H4 (cell line): ENCODE results near the gene ILKAP. TPM values are rescaled to one million over a fixed set of nuclear protein-coding genes. Genes with fewer than 3 reads are reported as not detected.

Experiments used
- DNase-seq: peaks from one replicate; pipeline ENCODE4 v3.0.0-alpha.2; 2015; ENCODE audit warnings: low spot score
- total RNA-seq: library from RNA; depleted of rRNA; stranded (reverse); fragments of >200 nt; shearing (Covaris generic); gene quantifications from 2 replicates; pipeline ENCODE4 v1.2.3, GENCODE V29; 2014

The ILKAP gene
- total RNA-seq, 1 experiment from 2014 or later: 18.8 TPM

DNA sequence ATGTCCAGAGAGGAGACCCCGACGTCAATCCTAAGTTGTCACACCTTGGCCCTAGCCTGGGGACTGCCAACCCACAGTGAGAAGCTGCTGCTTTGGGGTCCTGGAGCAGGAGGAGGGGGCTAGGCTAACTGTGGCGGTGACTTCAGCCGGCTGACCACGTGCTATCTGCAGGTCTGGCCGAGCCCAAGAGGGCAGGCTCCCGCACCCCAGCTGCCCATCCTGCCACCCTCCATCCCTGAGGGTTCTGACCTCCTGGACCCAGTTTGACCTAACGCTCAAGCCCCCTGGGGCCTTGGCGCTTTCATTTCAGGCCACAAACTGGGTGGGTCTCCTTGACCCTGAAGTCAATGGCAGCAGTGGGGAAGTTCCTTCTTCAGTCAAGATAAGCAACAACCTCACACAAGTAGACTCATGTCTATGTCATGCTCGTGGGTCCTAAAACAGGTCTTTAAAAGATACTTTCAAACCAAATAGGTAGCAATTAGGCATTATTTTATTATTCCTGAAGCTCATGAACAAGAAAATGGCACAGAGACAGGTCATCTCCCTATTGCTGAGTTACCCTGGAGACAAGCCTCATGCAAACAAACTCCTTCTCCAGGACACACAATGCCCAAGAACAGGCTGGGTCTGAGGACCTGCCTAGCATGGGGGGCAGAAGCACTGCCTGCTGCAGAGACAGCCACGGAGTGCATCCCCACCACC is 34.1 kb upstream of the ILKAP start:
- no peak for DNase-seq

DNA sequence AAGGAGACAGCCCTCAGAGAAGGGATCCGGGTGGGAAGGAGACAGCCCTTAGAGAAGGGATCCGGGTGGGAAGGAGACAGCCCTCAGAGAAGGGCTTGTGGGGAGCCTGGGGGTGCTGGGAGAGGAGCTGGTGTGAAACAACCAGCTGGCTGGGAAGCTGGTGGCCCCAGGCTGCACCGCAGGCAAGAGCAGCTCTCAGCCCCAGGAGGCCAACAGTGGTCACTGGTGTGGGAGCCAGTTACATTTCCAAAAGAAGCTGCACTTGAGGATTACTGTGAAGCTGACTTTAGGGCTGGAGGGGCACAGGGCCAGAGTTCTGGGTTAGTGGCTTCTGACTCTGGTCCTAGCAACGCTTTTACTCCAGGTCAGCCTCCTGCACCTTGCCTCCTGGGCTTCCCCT is 33.1 kb upstream of the ILKAP start:
- DNase-seq: no peak

DNA sequence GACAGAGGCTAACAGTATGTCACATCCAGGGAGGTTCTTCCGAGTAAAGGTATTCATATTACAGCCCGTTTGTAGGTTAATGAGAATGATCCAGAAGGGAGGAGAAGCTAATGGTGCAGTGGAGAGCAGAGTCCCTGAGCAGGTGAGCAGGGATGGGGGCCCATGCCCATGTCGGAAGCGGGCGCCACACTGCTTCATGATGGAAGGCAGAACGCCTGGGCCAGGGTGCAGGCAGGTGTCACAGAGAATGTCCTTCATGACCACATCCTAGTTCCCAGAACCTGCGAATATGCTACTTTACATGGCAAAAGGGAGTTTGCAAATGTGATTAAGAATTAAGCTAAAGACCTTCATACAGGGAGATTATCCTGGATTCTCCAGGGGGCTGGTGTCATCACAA is 32.4 kb upstream of the ILKAP start:
- no peak for DNase-seq

DNA sequence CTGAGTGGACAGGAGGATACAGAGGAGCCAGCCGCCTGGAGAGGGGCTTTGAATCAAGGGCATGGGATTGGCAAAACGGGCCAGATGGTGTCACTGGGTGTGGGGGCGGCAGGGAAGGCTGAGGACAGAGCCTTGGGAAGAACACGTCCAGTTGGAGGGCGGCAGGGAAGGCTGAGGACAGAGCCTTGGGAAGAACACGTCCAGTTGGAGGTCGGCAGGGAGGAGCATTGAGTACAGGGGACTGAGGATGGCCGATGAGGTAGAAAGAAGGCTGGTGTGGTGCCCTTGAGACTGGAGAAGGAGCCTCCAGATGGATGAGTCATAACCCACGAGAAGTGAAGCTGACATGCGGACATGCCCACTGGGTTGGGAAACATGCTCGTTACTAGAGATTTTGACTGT is 31.8 kb upstream of the ILKAP start:
- DNase-seq: no peak

DNA sequence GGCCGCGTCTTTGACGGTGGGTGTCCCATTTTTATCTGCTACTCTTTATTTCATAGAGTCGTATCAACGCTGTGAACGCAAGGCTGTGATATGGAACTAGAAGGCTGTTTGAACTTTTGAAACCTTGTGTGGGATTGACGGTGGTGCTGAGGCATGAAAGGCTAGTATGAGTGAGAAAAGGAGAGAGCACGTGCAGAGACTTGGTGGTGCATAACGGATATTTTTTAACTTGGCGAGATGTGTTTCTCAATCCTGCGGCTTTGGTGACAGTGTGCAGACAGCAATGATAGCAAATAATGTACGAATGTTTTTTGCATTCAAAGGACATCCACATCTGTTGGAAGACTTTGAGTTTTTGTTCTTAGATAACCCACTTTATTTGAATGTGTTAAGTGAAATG is 30.1 kb upstream of the ILKAP start:
- DNase-seq: no peak

DNA sequence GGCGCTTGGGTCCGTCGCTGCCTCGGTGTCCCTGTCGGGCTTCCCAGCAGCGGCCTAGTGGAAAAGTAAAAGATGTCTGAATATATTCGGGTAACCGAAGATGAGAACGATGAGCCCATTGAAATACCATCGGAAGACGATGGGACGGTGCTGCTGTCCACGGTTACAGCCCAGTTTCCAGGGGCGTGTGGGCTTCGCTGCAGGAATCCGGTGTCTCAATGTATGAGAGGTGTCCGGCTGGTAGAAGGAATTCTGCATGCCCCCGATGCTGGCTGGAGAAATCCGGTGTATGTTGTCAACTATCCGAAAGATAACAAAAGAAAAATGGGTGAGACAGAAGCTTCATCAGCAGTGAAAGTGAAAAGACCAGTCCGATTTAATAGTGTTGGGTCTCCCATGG is 28.3 kb upstream of the ILKAP start:
- no peak for DNase-seq

DNA sequence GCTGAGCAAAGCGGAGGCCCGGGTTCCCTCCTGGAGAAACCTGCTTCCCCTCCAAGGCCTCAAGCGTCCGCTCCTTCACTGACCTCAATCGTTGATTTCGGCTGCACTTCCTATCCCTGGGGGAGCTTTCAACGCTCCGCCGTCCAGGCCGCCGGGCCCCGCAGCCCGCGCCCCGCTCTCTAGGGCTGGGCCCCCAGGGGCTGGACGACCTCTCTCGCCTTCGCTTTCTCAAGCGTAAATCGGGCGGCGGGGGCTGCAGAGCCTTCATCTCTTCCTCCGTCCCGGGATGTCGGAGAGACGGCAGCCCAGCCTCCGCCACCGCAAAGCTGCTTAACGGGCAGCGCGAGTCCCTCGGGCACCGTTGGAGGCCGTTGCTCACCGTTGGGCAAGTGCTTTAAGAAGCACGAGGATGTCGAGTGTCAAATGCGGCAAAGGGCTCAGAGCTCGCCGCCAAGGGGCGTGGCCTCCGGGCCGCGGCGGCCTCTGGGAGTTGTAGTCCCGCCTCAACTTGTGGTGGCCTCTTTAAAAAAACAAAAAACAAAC is 27.8 kb upstream of the ILKAP start:
- DNase-seq: no peak

DNA sequence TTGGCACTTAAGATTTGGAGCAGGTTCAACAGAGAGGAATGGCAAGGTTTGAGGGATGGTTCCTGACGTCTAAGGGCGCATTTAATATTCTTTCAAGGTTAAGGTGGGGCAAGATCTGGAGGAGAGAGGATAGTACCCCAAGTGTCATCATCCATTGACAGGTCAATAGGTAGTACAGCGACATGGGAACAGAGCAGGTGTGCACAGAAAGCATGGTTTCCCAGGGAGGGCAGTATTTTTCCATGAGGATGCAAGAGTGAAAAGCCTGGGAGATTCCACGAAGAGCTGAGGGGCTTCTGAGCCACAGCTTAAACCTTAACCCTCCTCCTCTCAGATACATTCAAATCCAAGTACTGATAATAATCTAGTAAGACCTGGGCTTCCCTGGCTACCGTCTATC is 27.2 kb upstream of the ILKAP start:
- DNase-seq: no peak

DNA sequence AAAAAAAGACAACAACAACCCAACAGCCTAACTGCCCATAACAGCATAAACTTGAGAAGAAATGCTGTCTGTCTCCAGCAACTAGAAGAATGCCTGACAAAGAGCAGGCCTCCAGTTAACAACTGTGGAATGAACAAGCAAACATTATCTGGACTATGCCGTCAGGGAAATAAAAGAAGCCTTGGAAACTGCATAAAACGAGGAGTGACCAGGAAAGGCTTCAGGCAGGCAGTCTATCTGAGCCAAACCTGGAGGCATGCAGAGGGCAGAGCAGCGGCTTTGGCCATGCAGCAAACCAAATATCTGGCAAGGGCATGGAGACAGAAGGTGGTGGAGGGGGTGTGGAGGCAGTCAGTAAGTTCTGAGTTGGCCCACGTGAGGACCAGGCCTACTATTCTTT is 25.2 kb upstream of the ILKAP start:
- no peak for DNase-seq

DNA sequence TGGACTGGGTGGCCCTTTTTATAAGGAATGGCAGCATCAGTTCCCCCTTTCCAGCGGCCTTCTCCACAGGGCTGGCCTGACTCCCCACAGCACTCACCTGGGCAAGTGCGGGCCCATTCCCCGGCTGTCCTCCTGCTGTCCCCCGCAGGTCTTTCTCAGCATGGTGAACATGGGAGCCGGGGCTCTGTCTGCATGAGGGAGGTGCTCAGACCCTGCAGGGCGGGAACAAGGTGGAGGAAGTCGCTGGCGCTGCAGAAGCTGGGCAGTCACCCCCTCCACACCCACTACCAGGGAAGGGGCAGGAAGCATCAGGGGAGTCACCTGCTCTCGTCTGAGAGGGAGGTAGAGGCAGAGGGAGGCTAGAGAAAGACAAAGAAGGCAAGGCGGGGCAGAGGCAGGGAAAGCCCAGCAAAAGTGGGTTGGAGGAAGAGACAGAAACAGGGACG is 24.1 kb upstream of the ILKAP start:
- DNase-seq: no peak

DNA sequence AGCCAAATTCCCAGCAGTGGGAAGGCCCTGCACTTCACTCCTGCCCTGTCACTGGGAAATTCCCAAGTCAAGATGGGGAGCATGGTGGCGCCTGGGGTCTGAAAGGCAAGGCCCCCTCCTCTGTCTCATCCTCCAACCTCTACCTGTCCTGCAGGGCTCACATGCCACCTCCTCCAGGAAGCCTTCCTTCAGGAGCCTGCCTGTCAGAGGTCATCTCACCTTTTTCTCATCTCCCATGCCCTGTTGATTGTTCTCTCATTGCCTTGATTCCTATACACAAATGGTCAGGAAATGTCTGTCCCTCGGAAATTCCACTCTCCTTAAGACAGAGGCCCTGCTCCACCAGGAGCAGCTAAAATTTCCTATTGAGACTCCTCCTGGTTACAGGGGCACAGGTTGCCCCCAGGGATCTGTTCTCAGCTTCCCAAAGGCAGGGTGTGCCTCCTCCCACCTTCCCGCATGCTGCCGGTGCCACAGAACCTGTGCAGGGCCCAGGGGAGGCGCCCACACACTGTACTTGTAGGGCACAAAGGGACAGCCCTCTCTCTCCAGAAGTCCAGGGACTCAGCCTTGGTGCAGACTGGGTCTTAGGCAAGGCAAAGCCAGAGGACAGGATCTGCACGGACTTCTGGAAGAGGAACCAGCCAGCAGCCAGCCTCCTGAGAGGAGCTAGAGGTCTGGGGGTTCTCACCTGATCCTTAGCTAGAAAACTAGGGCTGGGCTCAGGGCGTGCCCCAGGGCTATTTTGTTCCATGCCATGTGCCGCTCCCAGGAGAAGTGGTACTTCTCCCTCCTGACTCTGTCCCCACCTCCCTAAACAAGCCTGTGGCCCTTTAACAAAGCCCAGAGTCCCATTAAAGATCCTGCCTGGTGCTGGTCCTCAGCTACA is 23.4 kb upstream of the ILKAP start:
- no peak for DNase-seq

DNA sequence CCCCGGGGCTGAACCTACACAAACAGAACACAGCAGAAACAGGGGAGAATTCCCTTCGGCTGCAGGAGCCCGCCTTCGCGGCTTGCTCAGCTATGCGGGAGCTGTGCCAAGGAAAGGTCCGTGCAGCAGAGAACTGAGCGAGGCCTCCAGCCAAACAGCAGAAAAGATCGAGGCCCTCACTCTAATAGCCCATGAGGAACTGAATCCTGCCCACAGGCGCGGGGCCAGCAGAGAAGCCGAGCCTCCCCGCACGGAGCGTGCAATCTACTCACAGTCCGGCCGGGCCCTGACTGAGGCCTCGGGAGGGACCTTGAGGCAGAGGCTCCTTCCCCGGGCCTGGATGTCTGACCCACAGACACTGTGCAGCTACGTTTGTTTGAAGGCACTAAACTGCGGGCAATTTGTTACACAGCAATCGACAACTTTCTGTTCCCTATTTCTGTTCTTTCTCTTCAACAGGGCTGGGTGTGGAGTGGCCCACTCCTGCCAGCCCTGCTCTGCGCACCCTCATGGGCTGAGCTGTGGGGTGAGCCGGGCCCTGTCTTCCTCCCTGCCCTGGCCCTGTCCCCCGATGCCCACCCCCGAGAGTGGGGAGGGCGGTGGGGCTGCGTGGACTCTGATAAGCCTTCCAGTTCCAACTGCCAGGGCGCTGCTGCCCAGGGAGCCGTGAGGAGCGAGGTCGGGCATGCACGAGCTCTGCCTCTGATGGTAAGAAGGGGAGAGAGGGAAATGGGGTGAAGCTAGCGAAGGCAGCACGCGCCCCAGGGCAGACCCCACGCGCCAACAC is 22.6 kb upstream of the ILKAP start:
- DNase-seq: no peak

DNA sequence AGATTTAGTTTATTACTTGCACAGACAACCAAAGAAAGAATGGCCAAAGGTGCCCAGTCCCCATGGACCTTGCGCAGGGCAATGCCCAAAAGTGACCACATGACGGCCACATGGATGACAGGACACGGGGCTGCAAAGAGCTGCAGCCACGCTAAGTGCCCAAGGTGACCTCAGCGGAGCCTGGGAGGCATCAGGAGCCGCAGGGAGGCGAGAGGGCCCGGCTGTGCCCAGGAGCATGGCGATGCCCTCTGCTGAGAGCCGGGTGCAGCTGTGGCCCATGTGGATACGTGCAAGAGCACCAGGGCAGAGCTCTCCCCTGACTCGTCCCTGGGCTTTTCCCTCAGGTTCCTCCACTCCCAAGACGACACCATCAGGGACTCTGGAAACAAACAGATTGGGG is 21.6 kb upstream of the ILKAP start:
- no peak for DNase-seq

DNA sequence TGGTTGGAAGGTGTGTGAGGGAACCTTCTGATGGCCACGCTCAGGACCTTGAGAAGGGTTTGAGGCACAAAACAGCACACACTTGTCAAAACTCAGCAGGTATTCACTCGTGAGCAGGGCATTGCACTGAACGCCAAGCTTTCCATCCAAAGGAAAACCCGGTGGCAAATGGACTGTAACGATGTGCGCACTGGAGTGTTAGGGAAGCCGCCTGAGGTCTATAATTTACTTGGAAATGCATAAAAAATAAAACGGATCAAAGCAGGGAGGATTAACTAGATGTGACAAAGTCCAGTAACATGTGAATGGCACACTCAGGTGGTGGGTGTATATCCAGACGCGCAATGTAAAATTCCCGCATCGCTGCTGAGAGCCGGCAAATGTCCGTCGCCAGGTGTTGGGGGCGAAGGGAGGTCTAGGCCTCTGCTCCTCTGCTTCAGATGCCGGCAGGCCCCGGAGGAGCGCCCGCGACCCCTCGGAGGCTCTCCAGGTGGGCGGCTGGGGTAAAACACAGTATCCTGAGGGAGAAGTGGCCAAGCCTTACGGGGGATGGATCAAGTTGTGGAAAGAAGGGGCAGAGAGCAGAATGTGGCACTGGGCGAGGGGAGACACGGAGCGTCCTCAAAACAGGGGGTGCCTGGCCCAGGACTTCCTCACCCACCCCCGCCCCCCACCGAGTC is 21.0 kb upstream of the ILKAP start:
- no peak for DNase-seq

DNA sequence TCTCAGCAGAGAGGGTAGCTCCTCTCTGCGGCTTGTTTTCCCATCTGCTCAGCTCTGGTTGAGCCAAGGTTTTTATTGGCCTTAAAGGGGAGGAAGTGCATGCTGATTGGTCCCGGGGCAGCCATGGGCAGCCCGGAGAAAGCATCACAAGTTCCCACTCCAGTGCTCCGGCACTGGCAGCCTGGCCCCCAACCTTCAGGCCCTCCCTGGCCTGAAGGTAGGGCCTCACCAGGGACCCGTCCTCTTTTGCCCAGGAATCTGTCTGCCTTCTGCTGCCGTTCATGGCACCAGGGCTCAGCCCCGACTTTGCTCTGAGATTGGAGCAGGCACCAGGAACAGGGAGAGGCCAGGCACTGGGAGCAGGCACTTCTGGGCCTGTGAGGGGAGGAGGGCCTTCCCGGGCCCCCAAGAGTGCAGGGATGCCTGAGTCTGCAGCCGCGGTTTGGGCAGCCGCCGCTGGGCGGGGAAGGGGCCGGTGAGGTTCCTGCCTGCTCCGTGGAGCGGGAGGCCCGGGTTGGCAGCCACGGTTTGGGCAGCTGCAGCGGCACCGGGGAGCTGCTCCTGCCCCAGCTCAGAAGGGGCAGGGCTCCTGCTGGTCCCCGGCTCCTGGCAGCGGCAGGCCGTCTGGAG is 17.5 kb upstream of the ILKAP start:
- DNase-seq: no peak

DNA sequence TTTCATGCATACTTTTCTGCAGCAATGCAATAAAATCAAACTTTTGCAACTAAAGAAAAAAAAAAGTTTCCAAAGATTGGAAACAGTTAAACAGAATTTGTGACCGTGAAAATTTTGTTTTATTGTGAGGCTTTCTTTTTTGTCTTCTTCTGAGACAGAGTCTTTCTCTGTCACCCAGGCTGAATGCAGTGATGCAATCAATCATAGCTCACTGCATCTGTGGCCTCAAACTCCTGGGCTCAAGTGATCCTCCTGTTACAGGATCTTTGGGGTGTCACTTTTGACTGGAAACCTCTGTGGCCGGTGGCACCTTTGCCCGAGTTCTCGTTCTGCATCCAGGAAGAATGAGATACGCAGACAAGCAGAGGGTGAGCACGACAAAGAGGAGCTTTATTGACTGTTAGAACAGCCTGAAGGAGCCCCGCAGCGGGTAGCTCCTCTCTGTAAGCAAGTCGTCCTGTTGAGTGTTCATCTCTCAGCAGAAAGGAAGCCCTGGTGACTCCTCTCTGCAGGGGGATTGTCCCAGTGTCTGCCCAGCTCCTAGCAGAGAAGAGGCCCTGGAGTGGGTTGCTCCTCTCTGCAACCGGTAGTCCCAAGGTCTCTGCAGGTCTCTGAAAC is 16.9 kb upstream of the ILKAP start:
- no peak for DNase-seq

DNA sequence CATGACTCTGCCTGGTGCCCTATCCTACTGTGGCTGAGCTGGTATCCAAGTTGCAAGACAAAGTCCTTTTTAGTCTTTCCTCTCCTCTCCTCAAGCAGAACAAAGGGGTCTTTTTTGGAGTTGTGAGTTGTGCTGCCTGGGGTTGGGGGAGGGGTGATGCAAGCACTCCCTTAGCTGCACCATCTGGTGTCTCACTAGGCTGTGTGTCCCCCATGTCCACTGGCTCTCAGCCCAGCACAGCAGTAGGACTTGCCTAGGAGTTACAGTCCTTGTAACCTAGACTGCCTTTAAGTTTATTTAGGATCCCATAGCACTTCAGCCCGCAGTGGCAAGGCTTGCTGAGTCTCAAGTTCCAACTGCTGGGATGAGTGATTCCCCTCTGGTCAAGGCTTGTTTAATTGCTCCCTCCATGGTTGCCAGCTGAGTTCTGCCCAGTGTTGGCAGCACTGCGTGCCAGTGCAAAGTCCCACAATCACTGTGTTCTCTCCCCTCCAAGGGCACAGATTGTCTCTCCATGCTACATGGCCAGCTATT is 13.2 kb upstream of the ILKAP start:
- DNase-seq: no peak

DNA sequence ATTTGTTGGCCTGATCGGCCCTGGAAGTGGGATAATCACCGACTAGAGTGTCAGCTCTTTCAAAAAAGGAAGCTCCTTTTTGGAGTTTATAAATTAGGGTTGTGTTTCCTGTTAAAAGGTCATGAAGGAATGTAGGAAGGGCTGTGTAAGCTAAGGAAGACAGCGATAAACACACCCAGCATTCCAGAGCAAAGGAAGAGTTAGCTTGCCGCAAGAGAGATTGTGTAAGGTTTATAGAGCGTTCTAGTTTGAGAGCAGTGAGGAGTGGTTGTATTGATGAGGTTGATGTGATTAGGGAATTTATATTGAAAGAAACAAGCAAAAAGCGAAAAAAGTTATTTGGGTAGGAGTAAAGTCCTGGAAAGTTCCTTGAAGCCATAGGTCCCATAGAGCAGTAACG is 3.5 kb upstream of the ILKAP start:
- DNase-seq: no peak

DNA sequence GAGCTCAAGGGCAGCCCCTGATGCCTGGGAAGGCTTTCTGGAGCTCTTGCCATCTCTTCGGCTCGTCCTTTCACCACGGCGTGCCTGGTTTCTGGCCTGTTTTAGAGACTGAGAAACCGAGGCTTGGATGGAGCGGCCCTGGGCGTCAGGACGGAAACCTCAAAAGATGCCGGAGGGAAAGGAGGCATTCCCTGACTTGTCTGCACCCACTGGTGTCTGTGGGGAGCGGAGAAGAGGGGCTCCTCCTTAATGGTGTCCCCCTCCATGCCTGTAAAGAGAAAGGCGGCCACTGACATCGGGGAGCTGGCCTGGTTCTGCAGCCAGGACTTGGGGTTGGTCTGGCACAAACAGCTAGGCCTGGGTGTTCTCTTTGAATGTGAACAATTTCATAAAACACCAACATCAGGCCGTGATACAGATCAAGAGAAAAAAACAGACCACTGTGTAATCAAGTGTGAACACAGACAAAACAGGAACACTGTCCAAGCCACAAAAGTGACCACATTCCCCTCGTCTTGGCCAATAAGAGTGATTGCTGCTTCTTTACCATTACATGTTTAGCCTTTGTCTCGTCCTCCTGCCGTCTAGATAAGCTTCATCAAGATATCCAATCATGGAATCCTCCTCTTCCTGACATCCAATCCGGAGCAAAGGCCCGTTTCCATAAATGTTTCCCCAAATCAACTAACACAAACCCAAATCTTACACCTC is 633 bp upstream of the ILKAP start:
- DNase-seq: no peak
